GM19438 (cell line): ENCODE data around the gene AMN.
"Not testable (repeated sequence)": the region's sequence is repeated elsewhere in the genome, so short reads cannot be mapped to it uniquely, and the experiment has no call there.

Experiments used
- ATAC-seq: cut with Tn5 transposase; IDR thresholded peaks from one replicate; pipeline ENCODE4 v1.9.1; 2021; ENCODE audit warnings: low read depth; ENCODE audit not compliant: unreplicated experiment

The AMN gene

DNA sequence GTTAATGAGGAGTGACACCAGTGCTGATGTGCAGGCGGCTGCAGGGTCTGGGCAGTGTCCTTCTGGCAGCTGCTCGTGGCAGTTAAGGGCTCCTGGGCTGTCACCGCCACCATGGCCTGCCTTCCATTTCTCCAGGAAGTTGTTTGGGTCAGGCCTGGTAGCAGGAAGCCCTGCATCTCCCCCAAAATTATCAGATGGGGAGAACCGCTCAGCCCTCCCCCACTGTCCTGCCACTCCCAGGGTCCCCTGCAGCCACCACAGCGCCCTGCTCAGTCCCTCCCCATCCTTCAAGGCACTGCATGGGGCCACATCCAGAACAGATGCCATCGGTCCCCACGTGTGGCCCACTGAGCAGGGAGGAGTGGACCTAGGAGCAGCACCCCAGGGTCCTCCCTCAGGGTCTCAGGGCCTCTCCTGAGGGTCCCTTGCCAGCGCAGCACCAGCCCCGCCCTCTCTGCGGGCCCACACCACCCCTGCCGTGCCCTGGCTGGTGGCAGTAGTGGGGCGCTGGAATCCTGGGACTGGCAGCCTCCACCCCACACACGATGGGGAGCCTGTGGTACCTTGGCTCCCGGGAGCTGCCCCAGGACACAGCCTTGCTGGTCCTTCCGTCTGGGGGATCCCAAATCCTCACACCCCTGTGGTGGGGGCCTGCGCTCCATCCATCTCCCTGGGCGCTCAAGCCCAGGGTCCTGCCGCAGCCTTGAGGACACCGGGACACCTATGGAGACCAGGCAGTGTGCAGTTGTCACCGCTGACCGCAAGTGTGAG is 10.3 kb upstream of the AMN start:
- ATAC-seq: no peak

DNA sequence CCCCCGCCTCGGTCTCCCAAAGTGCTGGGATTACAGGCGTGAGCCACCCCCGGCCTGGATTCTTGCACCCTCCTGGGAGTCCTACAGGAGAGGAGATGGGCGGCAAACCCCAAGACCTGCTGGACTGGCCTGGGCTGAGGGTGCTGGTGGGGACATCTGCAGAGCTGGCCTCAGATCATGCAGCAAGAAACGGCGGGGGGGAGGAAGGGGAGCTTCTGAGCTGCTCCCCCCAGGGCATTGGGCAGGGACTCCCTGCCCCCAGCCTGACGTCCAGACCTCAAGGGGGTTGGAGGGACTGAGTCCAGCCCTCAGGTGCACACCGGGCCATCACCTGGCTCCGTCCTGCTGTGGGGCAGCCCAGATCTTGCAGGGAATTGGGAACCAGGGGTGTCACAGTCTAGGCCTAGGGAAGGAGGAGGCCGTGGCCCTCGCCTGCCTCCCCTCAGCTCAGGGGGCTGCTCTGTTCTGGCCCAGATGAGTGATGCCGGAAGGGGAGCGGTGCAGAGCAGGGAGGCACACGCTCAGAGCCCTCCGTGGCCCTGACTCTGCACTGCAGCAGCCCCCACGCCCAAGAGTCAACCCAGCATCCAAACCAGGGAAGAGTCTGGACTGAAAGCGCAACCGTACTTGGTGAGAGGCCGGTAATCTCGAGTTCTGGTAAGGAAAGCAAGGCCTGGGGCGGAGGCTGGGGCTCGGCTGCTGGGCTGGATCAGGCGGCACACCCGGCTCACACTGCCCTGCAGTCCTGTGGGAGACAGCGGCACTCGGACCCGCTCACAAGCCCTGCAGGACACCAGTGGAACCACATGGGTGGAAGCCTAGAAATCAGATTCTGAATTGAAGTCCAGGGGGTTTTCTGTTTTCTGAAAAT is 8.9 kb upstream of the AMN start:
- ATAC-seq: no peak

- no peak for ATAC-seq
These were observed 7.8 kb upstream of the AMN start for GRCh38 chr14:102914474-102915291.

GRCh38 chr14:102915292-102916110 is 7.0 kb upstream of the AMN start:
- ATAC-seq: no peak

DNA sequence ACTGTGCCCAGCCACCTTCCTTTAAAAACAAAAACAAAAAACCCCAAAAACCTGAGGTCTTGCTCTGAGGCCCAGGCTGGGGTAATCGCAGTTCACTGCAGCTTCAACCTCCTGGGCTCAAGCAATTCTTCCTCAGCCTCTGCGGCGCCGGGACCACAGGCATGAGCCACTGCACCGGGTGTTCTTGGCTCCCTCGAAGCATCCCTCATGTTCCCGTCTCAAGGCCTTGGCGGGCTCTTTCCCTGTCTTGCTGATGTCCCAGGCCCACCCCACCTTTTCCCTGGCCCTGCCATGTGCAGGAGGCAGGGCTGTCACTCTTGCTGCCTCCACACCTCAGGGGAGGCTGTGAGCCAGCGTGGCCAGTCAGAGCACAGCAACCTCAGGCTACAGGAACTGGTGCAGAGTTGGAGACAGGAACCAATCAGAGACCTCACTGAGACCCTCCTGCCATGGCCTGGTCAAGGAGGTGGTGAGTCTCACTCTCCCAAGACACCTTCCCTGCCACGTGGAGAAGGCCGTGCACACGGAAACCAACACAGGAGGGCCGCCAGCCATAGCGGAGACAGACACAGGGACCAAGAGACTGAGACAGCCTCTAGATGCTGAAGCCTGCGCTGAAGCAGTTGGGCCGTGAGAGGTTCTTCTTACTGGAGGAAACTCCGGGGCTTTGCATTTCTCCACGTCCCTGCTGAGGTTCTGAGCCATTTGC is 6.0 kb upstream of the AMN start:
- no peak for ATAC-seq

DNA sequence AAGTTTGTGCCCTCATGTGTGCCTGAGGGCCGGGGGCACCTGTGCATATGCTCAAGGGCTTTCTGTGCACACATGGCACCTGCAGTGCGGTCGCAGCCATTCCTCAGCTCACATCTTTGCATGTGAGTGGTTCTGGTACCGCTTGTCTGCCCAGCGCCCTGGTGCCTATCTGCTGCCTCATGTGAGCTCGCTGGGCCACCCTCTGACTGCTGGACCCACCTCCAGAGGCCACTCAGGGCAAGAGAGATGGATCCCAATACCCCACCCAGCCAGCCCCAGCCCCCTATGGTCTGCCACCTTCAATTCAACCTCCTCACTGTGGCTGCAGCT is 5.4 kb upstream of the AMN start:
- ATAC-seq: no peak

DNA sequence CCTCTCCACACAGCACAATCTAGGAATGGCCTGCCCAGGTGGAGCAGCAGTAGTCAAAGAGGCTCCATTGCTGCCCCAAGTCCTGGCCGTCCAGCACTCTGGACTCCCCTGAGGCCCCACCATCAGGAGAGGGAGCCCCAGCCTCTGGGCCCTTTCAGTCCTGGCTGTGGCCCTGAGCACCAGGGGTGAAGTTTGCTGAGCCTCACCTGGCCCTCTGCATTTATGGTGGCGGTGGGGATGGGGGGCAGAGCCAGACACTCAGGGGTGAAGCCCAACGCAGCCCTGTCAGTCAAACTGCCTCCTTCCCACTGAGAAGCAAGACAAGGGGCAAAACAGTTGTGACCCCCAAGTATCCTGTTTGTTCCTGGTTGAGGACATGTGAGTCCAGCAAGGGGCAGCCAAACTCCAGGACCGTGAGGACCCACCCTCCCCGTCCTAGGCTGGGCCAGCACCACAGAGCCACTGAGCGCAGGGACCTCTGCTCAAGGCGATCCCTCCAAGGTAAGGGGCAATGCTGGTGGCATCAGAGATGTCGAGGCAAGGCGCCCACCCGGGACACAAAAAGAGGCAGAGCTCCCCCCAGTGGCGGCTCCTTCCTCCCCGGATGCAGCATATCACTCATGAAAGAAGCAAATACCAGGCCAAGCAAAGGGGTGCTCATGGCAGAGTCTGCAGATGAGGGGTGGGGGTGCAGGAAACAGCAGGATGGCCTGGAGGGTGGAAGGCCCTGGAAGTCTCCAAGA is 4.8 kb upstream of the AMN start:
- no peak for ATAC-seq

- no peak for ATAC-seq
These were observed 4.0 kb upstream of the AMN start for GRCh38 chr14:102918438-102918837.

GRCh38 chr14:102920273-102920997 is 2.0 kb upstream of the AMN start:
- ATAC-seq: no peak

DNA sequence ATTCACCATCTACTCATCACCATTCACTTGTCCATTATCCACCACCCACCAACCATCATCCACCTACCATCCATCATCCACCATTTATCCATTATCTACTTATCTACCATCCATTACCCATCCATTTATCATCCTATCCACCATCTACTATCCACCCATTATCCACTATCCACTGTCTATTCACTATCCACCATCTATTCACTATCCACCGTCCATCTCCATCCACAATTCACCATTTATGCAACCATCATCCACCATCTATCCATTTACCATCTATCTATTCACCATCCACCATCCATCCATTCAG is 1.5 kb upstream of the AMN start:
- no peak for ATAC-seq

- no peak for ATAC-seq
These were observed 900 bp downstream of the AMN start for GRCh38 chr14:102923201-102923924.

- no peak for ATAC-seq
These were observed 1.5 kb downstream of the AMN start for GRCh38 chr14:102923925-102924486.

- no peak for ATAC-seq
These were observed 2.4 kb downstream of the AMN start for GRCh38 chr14:102924632-102925588.

- ATAC-seq: no peak
These were observed 3.2 kb downstream of the AMN start for GRCh38 chr14:102925646-102926045.

- no peak for ATAC-seq
These were observed 3.6 kb downstream of the AMN start for GRCh38 chr14:102926104-102926503.

GRCh38 chr14:102926840-102927239 is 4.4 kb downstream of the AMN start:
- not testable (repeated sequence) for ATAC-seq
